ENCODE measurements around the gene CD44. TPM values are rescaled to one million over a fixed set of nuclear protein-coding genes. Genes with fewer than 3 reads are reported as not detected.

The CD44 gene
- total RNA-seq, 1 donor from 2014 or later = 46.0 TPM

DNA sequence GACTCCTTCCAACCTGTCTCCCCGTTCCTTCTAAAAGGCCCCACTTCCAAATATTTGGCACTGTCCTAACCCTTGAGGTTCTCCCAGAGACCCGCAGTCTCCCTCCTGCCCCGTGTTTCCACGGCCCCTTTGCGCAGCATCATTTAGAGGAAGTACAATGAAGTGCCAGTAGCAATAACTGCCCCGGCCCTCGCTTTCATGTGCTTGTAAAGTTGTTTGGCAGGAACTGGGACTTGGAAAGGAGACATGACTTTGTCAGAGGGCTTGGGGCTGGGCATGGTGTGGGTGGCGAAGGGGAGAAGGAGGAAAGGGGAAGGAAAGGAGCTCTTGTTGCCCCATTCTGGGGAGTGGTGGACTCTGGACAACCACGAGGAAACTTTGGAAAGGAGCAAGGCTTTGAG, 2.6 kb downstream of the CD44 start:
- DNase-seq (ENCODE audit: extremely low spot score, unreplicated experiment) = no peak
- Mint-ChIP-seq H3K4me3 (peak overlapping the region; percentile 68), H3K27ac (no peak overlapping the region), H3K27me3 (peaks cover 63% of the 10 kb centered on the region), H3K9me3 (no peaks in the 10 kb centered on the region), H3K36me3 (peaks cover 5% of the 10 kb centered on the region), H3K4me1 (ENCODE audit: unreplicated experiment) (no peaks in the 10 kb centered on the region)
- TF ChIP-seq CTCF (conservative IDR thresholded peaks at IDR 0.05) = no peak

DNA sequence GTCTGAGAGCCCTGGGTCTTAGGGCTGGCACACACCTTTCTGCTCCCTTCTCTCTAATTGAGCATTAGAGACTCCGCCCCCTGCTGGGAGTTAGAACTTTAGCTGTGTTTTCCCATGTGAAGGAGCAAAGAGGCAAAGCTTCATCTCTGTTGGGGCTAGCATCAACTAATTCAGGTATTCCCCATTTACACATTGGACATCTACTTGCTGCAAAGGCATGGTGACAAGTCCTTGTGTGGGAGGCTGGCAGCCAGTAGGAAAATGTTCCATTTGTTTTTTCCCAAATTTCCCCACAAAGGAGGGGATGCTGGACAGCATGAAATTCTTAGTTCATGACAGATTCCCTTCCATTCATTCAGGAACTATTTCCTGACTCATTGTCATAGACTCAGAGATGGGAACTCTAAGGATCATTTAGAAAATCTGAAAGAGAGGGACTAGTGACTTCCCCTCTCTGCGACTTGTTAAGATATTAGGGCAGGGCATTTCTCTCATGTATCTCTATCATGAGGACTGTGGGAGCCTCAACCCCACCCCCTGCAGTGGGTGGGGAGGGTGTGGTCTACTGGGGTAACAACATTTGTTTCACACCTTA, 3.6 kb downstream of the CD44 start:
- H3K4me3 Mint-ChIP-seq = no peak overlapping the region
- TF ChIP-seq CTCF (conservative IDR thresholded peaks at IDR 0.05) = no peak
- no peaks in the 10 kb centered on the region for H3K9me3 Mint-ChIP-seq
- peaks cover 56% of the 10 kb centered on the region for H3K27me3 Mint-ChIP-seq
- DNase-seq (ENCODE audit: extremely low spot score, unreplicated experiment) = no peak
- H3K4me1 Mint-ChIP-seq (ENCODE audit: unreplicated experiment) = no peaks in the 10 kb centered on the region
- no peak overlapping the region for H3K27ac Mint-ChIP-seq
- peaks cover 5% of the 10 kb centered on the region for H3K36me3 Mint-ChIP-seq

GRCh38 chr11:35143297-35144135, 4.5 kb downstream of the CD44 start:
- H3K27me3 Mint-ChIP-seq = peaks cover 52% of the 10 kb centered on the region
- no peaks in the 10 kb centered on the region for H3K4me1 Mint-ChIP-seq (ENCODE audit: unreplicated experiment)
- DNase-seq (ENCODE audit: extremely low spot score, unreplicated experiment) = no peak
- H3K36me3 Mint-ChIP-seq = no peaks in the 10 kb centered on the region
- no peak overlapping the region for H3K27ac Mint-ChIP-seq
- H3K9me3 Mint-ChIP-seq = no peaks in the 10 kb centered on the region
- TF ChIP-seq CTCF (conservative IDR thresholded peaks at IDR 0.05) = no peak
- no peak overlapping the region for H3K4me3 Mint-ChIP-seq

DNA sequence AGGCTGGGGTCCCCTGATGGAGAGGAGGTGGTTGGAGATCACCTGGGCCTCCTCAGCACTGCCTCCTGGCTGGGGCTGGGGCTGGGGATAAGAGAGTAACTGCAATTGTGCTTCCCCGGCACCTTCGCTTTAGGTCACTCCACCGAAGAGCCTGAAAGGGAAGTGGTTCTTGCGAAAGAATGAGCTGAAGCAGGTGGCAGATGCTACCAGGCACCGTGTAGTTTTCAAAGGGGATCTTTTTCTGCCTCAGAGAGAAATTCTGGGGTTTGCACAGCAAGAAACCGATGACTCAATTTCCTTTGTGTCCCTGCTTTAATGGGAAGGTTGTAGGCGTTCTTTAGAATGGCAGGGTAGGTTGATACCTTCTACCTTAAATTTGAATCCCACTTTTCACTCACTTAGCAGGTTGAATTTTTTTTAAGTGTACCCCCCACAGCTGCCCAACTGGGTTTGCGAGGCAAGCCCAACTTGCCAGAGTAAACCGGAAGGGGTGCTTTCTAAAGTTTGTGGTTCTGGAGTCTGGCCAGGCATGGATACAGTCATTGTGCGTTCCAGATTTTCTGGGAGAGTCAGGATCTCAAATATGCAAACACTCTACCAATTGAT, 5.3 kb downstream of the CD44 start:
- Mint-ChIP-seq H3K27ac (no peak overlapping the region), H3K36me3 (no peaks in the 10 kb centered on the region), H3K9me3 (no peaks in the 10 kb centered on the region), H3K4me1 (ENCODE audit: unreplicated experiment) (no peaks in the 10 kb centered on the region), H3K27me3 (peaks cover 46% of the 10 kb centered on the region), H3K4me3 (no peak overlapping the region)
- no peak for TF ChIP-seq CTCF (conservative IDR thresholded peaks at IDR 0.05)
- DNase-seq (ENCODE audit: extremely low spot score, unreplicated experiment) = no peak

- no peaks in the 10 kb centered on the region for H3K9me3 Mint-ChIP-seq
- H3K27ac Mint-ChIP-seq = no peak overlapping the region
- peaks cover 44% of the 10 kb centered on the region for H3K27me3 Mint-ChIP-seq
- H3K36me3 Mint-ChIP-seq = no peaks in the 10 kb centered on the region
- no peak for TF ChIP-seq CTCF (conservative IDR thresholded peaks at IDR 0.05)
- no peaks in the 10 kb centered on the region for H3K4me1 Mint-ChIP-seq (ENCODE audit: unreplicated experiment)
- DNase-seq (ENCODE audit: extremely low spot score, unreplicated experiment) = no peak
- no peak overlapping the region for H3K4me3 Mint-ChIP-seq
Observed at GRCh38 chr11:35144806-35145205, 5.8 kb downstream of the CD44 start.
